ENCODE results near the gene COX10.

The COX10 gene

DNA sequence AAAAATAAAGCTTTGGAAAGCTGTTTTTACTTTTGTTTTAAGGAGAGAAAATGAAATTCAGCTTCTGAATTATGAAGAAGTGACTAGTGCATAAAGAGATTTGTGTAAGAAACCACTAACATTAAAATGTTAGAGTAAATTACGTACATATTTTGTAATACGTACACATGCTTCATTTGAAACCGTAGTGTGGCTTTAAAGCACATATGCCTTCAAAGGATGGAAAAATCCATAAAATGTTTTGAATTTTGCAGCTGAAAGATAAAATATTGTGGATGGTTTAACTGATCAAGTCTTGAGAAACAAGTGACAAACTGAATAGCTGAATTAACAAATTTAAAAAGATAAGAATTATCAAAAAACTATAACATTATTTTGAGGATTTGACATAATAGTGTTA, 35.4 kb downstream of the COX10 start:
- Histone ChIP-seq H3K79me1 (ENCODE audit: low read length) (no peaks in the 10 kb centered on the region), H3K27me3 (ENCODE audit: insufficient read depth, low read length) (no peaks in the 10 kb centered on the region), H3K9ac (ENCODE audit: low read length) (no peak overlapping the region), H4K91ac (ENCODE audit: low read depth, low read length) (no peak overlapping the region), H3K4me3 (ENCODE audit: low read depth, low read length) (no peak overlapping the region), H3K27ac (ENCODE audit: low read depth, low read length) (no peak overlapping the region), H3K4me1 (ENCODE audit: control insufficient read depth in 1 of 2, insufficient read depth in 2 of 2, low read length in 2 of 2) (peaks cover 4 to 7% of the 10 kb centered on the region in 2 experiments), H4K8ac (ENCODE audit: low read depth, low read length) (no peak overlapping the region), H2AFZ (ENCODE audit: insufficient read depth, low read length, poor library complexity) (no peak overlapping the region), H2BK5ac (ENCODE audit: low read depth, low read length, poor library complexity) (no peak overlapping the region), H3K14ac (ENCODE audit: low read length) (no peak overlapping the region), H3K36me3 (ENCODE audit: control insufficient read depth in 1 of 2, insufficient read depth in 2 of 2, low read length in 2 of 2) (no peaks in the 10 kb centered on the region), H3K79me2 (ENCODE audit: control insufficient read depth, insufficient read depth, low read length, poor library complexity) (no peaks in the 10 kb centered on the region), H3K23ac (ENCODE audit: low read length) (no peak overlapping the region), H3K18ac (ENCODE audit: low read length) (no peak overlapping the region), H2AK5ac (ENCODE audit: low read length) (no peak overlapping the region), H3K9me3 (ENCODE audit: insufficient read depth, low read depth, low read length) (no peaks in the 10 kb centered on the region), H3K4ac (ENCODE audit: low read depth, low read length) (no peak overlapping the region), H3K4me2 (ENCODE audit: low read length) (no peak overlapping the region), H4K12ac (ENCODE audit: low read depth, low read length) (no peak overlapping the region), H2BK120ac (ENCODE audit: insufficient read depth, low read length, poor library complexity) (no peak overlapping the region), H2BK12ac (ENCODE audit: low read length) (no peak overlapping the region)
- WGBS (ENCODE audit: extremely low coverage, insufficient coverage, insufficient read length): no CpG with 5 or more reads among the region's 3 CpGs
- peak in 1 of 2 donors; percentile 63 for DNase-seq

DNA sequence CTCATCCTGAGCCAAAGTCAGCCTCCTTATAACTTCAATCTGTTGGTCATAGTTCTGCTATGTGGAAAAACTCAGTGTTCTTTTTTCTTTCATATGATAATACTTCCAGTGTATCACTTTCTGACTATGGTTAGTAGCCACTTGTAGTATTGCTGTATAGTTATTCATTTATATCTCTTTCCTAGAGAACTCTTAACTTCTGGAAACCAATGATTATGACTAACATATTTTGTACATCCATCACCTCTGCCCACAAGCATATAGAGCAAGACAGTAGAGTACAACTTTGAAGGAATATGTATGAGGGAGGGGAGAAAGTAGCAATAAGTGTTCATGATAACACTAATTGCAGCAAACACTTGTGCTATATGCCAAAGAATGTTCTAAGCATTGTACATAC, 38.6 kb downstream of the COX10 start:
- Histone ChIP-seq H3K4me2 (ENCODE audit: low read length) (no peak overlapping the region), H2BK120ac (ENCODE audit: insufficient read depth, low read length, poor library complexity) (no peak overlapping the region), H3K79me2 (ENCODE audit: control insufficient read depth, insufficient read depth, low read length, poor library complexity) (no peaks in the 10 kb centered on the region), H2BK5ac (ENCODE audit: low read depth, low read length, poor library complexity) (no peak overlapping the region), H2AFZ (ENCODE audit: insufficient read depth, low read length, poor library complexity) (no peak overlapping the region), H4K12ac (ENCODE audit: low read depth, low read length) (no peak overlapping the region), H3K36me3 (ENCODE audit: control insufficient read depth in 1 of 2, insufficient read depth in 2 of 2, low read length in 2 of 2) (no peaks in the 10 kb centered on the region), H2BK12ac (ENCODE audit: low read length) (no peak overlapping the region), H2AK5ac (ENCODE audit: low read length) (no peak overlapping the region), H3K23ac (ENCODE audit: low read length) (no peak overlapping the region), H4K91ac (ENCODE audit: low read depth, low read length) (no peak overlapping the region), H3K4ac (ENCODE audit: low read depth, low read length) (no peak overlapping the region), H3K4me1 (ENCODE audit: control insufficient read depth in 1 of 2, insufficient read depth in 2 of 2, low read length in 2 of 2) (no peaks in the 10 kb centered on the region), H3K4me3 (ENCODE audit: low read depth, low read length) (no peak overlapping the region), H3K14ac (ENCODE audit: low read length) (no peak overlapping the region), H3K9ac (ENCODE audit: low read length) (no peak overlapping the region), H3K9me3 (ENCODE audit: insufficient read depth, low read depth, low read length) (no peaks in the 10 kb centered on the region), H3K27me3 (ENCODE audit: insufficient read depth, low read length) (no peaks in the 10 kb centered on the region), H3K27ac (ENCODE audit: low read depth, low read length) (no peak overlapping the region), H3K79me1 (ENCODE audit: low read length) (no peaks in the 10 kb centered on the region), H4K8ac (ENCODE audit: low read depth, low read length) (no peak overlapping the region), H3K18ac (ENCODE audit: low read length) (no peak overlapping the region)
- DNase-seq: no peak

DNA sequence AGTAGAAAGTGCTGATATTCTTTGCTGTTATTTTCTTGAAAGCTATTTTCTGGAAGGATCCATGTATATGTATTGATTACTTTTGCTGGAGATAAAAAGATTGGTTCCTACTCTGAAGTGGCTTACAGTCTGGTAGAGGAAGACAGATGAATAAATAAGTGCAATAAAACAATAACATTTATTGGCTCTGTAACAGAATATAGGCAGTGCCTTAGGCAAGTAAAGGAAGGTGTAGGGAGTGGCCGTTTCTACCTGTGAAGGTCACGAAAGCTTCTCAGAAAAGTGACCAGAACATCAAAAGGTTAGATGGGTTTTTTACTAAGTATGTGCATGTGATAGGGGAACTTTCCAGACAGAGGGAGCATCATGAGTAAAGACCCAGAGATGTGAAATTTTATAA, 43.1 kb downstream of the COX10 start:
- Histone ChIP-seq H2BK5ac (ENCODE audit: low read depth, low read length, poor library complexity) (no peak overlapping the region), H3K4me1 (ENCODE audit: control insufficient read depth in 1 of 2, insufficient read depth in 2 of 2, low read length in 2 of 2) (no peaks in the 10 kb centered on the region), H2AK5ac (ENCODE audit: low read length) (no peak overlapping the region), H3K4ac (ENCODE audit: low read depth, low read length) (no peak overlapping the region), H3K4me3 (ENCODE audit: low read depth, low read length) (no peak overlapping the region), H3K36me3 (ENCODE audit: control insufficient read depth in 1 of 2, insufficient read depth in 2 of 2, low read length in 2 of 2) (no peaks in the 10 kb centered on the region), H3K9ac (ENCODE audit: low read length) (no peak overlapping the region), H4K8ac (ENCODE audit: low read depth, low read length) (no peak overlapping the region), H3K18ac (ENCODE audit: low read length) (no peak overlapping the region), H3K23ac (ENCODE audit: low read length) (no peak overlapping the region), H4K91ac (ENCODE audit: low read depth, low read length) (no peak overlapping the region), H3K27ac (ENCODE audit: low read depth, low read length) (no peak overlapping the region), H2AFZ (ENCODE audit: insufficient read depth, low read length, poor library complexity) (no peak overlapping the region), H3K79me2 (ENCODE audit: control insufficient read depth, insufficient read depth, low read length, poor library complexity) (no peaks in the 10 kb centered on the region), H3K9me3 (ENCODE audit: insufficient read depth, low read depth, low read length) (no peaks in the 10 kb centered on the region), H3K79me1 (ENCODE audit: low read length) (no peaks in the 10 kb centered on the region), H3K14ac (ENCODE audit: low read length) (no peak overlapping the region), H2BK12ac (ENCODE audit: low read length) (no peak overlapping the region), H3K27me3 (ENCODE audit: insufficient read depth, low read length) (no peaks in the 10 kb centered on the region), H3K4me2 (ENCODE audit: low read length) (no peak overlapping the region), H2BK120ac (ENCODE audit: insufficient read depth, low read length, poor library complexity) (no peak overlapping the region), H4K12ac (ENCODE audit: low read depth, low read length) (no peak overlapping the region)
- DNase-seq: no peak
- no CpG with 5 or more reads among the region's 2 CpGs for WGBS (ENCODE audit: extremely low coverage, insufficient coverage, insufficient read length)

DNA sequence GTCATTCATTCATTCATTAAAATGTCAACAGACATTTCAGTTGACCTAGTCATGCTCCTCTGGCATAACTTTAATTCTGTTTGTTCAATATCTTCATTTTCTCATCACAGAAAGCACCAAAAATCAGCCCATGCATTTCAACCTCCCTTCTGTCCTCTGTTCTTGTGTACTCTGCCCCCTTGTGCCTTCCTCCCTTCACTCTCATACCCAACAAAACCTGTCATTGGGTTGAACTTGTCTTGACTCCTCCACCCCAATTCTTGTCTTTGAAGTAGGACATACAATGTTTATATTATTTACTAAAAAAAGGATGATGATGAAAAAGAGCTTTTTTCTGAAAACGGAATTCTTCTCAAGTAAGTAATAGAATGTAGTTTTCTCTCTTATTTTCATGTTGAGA, 43.8 kb downstream of the COX10 start:
- no peak for DNase-seq
- Histone ChIP-seq H3K4me1 (ENCODE audit: control insufficient read depth in 1 of 2, insufficient read depth in 2 of 2, low read length in 2 of 2) (no peaks in the 10 kb centered on the region), H2AK5ac (ENCODE audit: low read length) (no peak overlapping the region), H3K79me1 (ENCODE audit: low read length) (no peaks in the 10 kb centered on the region), H2BK12ac (ENCODE audit: low read length) (no peak overlapping the region), H2BK5ac (ENCODE audit: low read depth, low read length, poor library complexity) (no peak overlapping the region), H3K27ac (ENCODE audit: low read depth, low read length) (no peak overlapping the region), H3K27me3 (ENCODE audit: insufficient read depth, low read length) (no peaks in the 10 kb centered on the region), H3K18ac (ENCODE audit: low read length) (no peak overlapping the region), H3K4me2 (ENCODE audit: low read length) (no peak overlapping the region), H3K79me2 (ENCODE audit: control insufficient read depth, insufficient read depth, low read length, poor library complexity) (no peaks in the 10 kb centered on the region), H3K36me3 (ENCODE audit: control insufficient read depth in 1 of 2, insufficient read depth in 2 of 2, low read length in 2 of 2) (no peaks in the 10 kb centered on the region), H3K9ac (ENCODE audit: low read length) (no peak overlapping the region), H3K4ac (ENCODE audit: low read depth, low read length) (no peak overlapping the region), H4K8ac (ENCODE audit: low read depth, low read length) (no peak overlapping the region), H4K12ac (ENCODE audit: low read depth, low read length) (no peak overlapping the region), H4K91ac (ENCODE audit: low read depth, low read length) (no peak overlapping the region), H2BK120ac (ENCODE audit: insufficient read depth, low read length, poor library complexity) (no peak overlapping the region), H3K23ac (ENCODE audit: low read length) (no peak overlapping the region), H3K4me3 (ENCODE audit: low read depth, low read length) (no peak overlapping the region), H3K14ac (ENCODE audit: low read length) (no peak overlapping the region), H2AFZ (ENCODE audit: insufficient read depth, low read length, poor library complexity) (no peak overlapping the region), H3K9me3 (ENCODE audit: insufficient read depth, low read depth, low read length) (no peaks in the 10 kb centered on the region)
- no CpG with 5 or more reads among the region's 1 CpG for WGBS (ENCODE audit: extremely low coverage, insufficient coverage, insufficient read length)
